ENCODE data around the gene MAP3K6. TPM values are rescaled to one million over a fixed set of nuclear protein-coding genes. Genes with fewer than 3 reads are reported as not detected.

MAP3K6 gene
- polyA plus RNA-seq, 1 donor: 6.5 TPM

- peaks cover 29% of the 10 kb centered on the region for H3K4me1 ChIP-seq (ENCODE audit: control insufficient read depth, insufficient read depth, low read length)
- no peaks in the 10 kb centered on the region for H3K9me3 ChIP-seq (ENCODE audit: control insufficient read depth, low read depth, low read length)
- H3K4me3 ChIP-seq (ENCODE audit: low read length): no peak overlapping the region
- no CpG with 5 or more reads among the region's 26 CpGs for WGBS (ENCODE audit: insufficient coverage, low lambda C conversion rate)
- H3K27ac ChIP-seq (ENCODE audit: low read length): no peak overlapping the region
- peaks cover 17% of the 10 kb centered on the region for H3K27me3 ChIP-seq (ENCODE audit: control insufficient read depth, insufficient read depth, low read length)
- DNase-seq: no peak
- peaks cover 5% of the 10 kb centered on the region for H3K36me3 ChIP-seq (ENCODE audit: control insufficient read depth, insufficient read depth, low read length)
Observed at GRCh38 chr1:27363766-27364695, 2.7 kb downstream of the MAP3K6 start.

GRCh38 chr1:27361553-27361952, 5.2 kb downstream of the MAP3K6 start:
- no CpG with 5 or more reads among the region's 8 CpGs for WGBS (ENCODE audit: insufficient coverage, low lambda C conversion rate)
- H3K27me3 ChIP-seq (ENCODE audit: control insufficient read depth, insufficient read depth, low read length): peaks cover 31% of the 10 kb centered on the region
- H3K4me3 ChIP-seq (ENCODE audit: low read length): no peak overlapping the region
- peaks cover 5% of the 10 kb centered on the region for H3K36me3 ChIP-seq (ENCODE audit: control insufficient read depth, insufficient read depth, low read length)
- H3K27ac ChIP-seq (ENCODE audit: low read length): no peak overlapping the region
- peaks cover 27% of the 10 kb centered on the region for H3K4me1 ChIP-seq (ENCODE audit: control insufficient read depth, insufficient read depth, low read length)
- no peak for DNase-seq
- peaks cover 5% of the 10 kb centered on the region for H3K9me3 ChIP-seq (ENCODE audit: control insufficient read depth, low read depth, low read length)

GRCh38 chr1:27361044-27361402, 5.7 kb downstream of the MAP3K6 start:
- H3K27me3 ChIP-seq (ENCODE audit: control insufficient read depth, insufficient read depth, low read length): peaks cover 31% of the 10 kb centered on the region
- peaks cover 7% of the 10 kb centered on the region for H3K9me3 ChIP-seq (ENCODE audit: control insufficient read depth, low read depth, low read length)
- no peak overlapping the region for H3K4me3 ChIP-seq (ENCODE audit: low read length)
- peaks cover 5% of the 10 kb centered on the region for H3K36me3 ChIP-seq (ENCODE audit: control insufficient read depth, insufficient read depth, low read length)
- H3K4me1 ChIP-seq (ENCODE audit: control insufficient read depth, insufficient read depth, low read length): peaks cover 27% of the 10 kb centered on the region
- no peak for DNase-seq
- no CpG with 5 or more reads among the region's 21 CpGs for WGBS (ENCODE audit: insufficient coverage, low lambda C conversion rate)
- H3K27ac ChIP-seq (ENCODE audit: low read length): no peak overlapping the region

GRCh38 chr1:27360159-27361043, 6.4 kb downstream of the MAP3K6 start:
- Histone ChIP-seq H3K27me3 (ENCODE audit: control insufficient read depth, insufficient read depth, low read length) (peaks cover 31% of the 10 kb centered on the region), H3K9me3 (ENCODE audit: control insufficient read depth, low read depth, low read length) (peaks cover 7% of the 10 kb centered on the region), H3K36me3 (ENCODE audit: control insufficient read depth, insufficient read depth, low read length) (peaks cover 5% of the 10 kb centered on the region), H3K4me1 (ENCODE audit: control insufficient read depth, insufficient read depth, low read length) (peaks cover 27% of the 10 kb centered on the region), H3K4me3 (ENCODE audit: low read length) (peak overlapping the region; percentile 21), H3K27ac (ENCODE audit: low read length) (no peak overlapping the region)
- no CpG with 5 or more reads among the region's 71 CpGs for WGBS (ENCODE audit: insufficient coverage, low lambda C conversion rate)
- DNase-seq: peak in 1 of 2 donors; percentile 39

GRCh38 chr1:27359822-27360158, 7.0 kb downstream of the MAP3K6 start:
- Histone ChIP-seq H3K27me3 (ENCODE audit: control insufficient read depth, insufficient read depth, low read length) (peaks cover 31% of the 10 kb centered on the region), H3K4me3 (ENCODE audit: low read length) (no peak overlapping the region), H3K4me1 (ENCODE audit: control insufficient read depth, insufficient read depth, low read length) (peaks cover 22% of the 10 kb centered on the region), H3K27ac (ENCODE audit: low read length) (no peak overlapping the region), H3K9me3 (ENCODE audit: control insufficient read depth, low read depth, low read length) (peaks cover 7% of the 10 kb centered on the region), H3K36me3 (ENCODE audit: control insufficient read depth, insufficient read depth, low read length) (peaks cover 5% of the 10 kb centered on the region)
- DNase-seq: no peak
- WGBS (ENCODE audit: insufficient coverage, low lambda C conversion rate): no CpG with 5 or more reads among the region's 9 CpGs

GRCh38 chr1:27358928-27359313, 7.8 kb downstream of the MAP3K6 start:
- peaks cover 31% of the 10 kb centered on the region for H3K27me3 ChIP-seq (ENCODE audit: control insufficient read depth, insufficient read depth, low read length)
- H3K4me1 ChIP-seq (ENCODE audit: control insufficient read depth, insufficient read depth, low read length): peaks cover 14% of the 10 kb centered on the region
- no peak overlapping the region for H3K4me3 ChIP-seq (ENCODE audit: low read length)
- H3K9me3 ChIP-seq (ENCODE audit: control insufficient read depth, low read depth, low read length): peaks cover 7% of the 10 kb centered on the region
- DNase-seq: no peak
- no CpG with 5 or more reads among the region's 5 CpGs for WGBS (ENCODE audit: insufficient coverage, low lambda C conversion rate)
- peaks cover 5% of the 10 kb centered on the region for H3K36me3 ChIP-seq (ENCODE audit: control insufficient read depth, insufficient read depth, low read length)
- no peak overlapping the region for H3K27ac ChIP-seq (ENCODE audit: low read length)

- no peak overlapping the region for H3K4me3 ChIP-seq (ENCODE audit: low read length)
- peaks cover 31% of the 10 kb centered on the region for H3K27me3 ChIP-seq (ENCODE audit: control insufficient read depth, insufficient read depth, low read length)
- WGBS (ENCODE audit: insufficient coverage, low lambda C conversion rate): no CpG with 5 or more reads among the region's 21 CpGs
- DNase-seq: no peak
- peaks cover 14% of the 10 kb centered on the region for H3K4me1 ChIP-seq (ENCODE audit: control insufficient read depth, insufficient read depth, low read length)
- H3K36me3 ChIP-seq (ENCODE audit: control insufficient read depth, insufficient read depth, low read length): peaks cover 5% of the 10 kb centered on the region
- H3K9me3 ChIP-seq (ENCODE audit: control insufficient read depth, low read depth, low read length): peaks cover 7% of the 10 kb centered on the region
- no peak overlapping the region for H3K27ac ChIP-seq (ENCODE audit: low read length)
Observed at GRCh38 chr1:27358038-27358927, 8.5 kb downstream of the MAP3K6 start.

GRCh38 chr1:27357281-27358037, 9.3 kb downstream of the MAP3K6 start:
- Histone ChIP-seq H3K27ac (ENCODE audit: low read length) (no peak overlapping the region), H3K9me3 (ENCODE audit: control insufficient read depth, low read depth, low read length) (peaks cover 7% of the 10 kb centered on the region), H3K36me3 (ENCODE audit: control insufficient read depth, insufficient read depth, low read length) (no peaks in the 10 kb centered on the region), H3K27me3 (ENCODE audit: control insufficient read depth, insufficient read depth, low read length) (peaks cover 31% of the 10 kb centered on the region), H3K4me1 (ENCODE audit: control insufficient read depth, insufficient read depth, low read length) (peaks cover 14% of the 10 kb centered on the region), H3K4me3 (ENCODE audit: low read length) (peak overlapping the region; percentile 35)
- peak; percentile 59 to 61 for DNase-seq
- WGBS (ENCODE audit: insufficient coverage, low lambda C conversion rate): no CpG with 5 or more reads among the region's 40 CpGs

- peak overlapping the region; percentile 35 for H3K4me3 ChIP-seq (ENCODE audit: low read length)
- H3K27ac ChIP-seq (ENCODE audit: low read length): no peak overlapping the region
- H3K36me3 ChIP-seq (ENCODE audit: control insufficient read depth, insufficient read depth, low read length): no peaks in the 10 kb centered on the region
Observed at GRCh38 chr1:27356619-27357280, 10.0 kb downstream of the MAP3K6 start.

More at GRCh38 chr1:27356619-27357280, 10.0 kb downstream of the MAP3K6 start:
- no CpG with 5 or more reads among the region's 37 CpGs for WGBS (ENCODE audit: insufficient coverage, low lambda C conversion rate)
- DNase-seq: no peak
- Histone ChIP-seq H3K9me3 (ENCODE audit: control insufficient read depth, low read depth, low read length) (peaks cover 7% of the 10 kb centered on the region), H3K27me3 (ENCODE audit: control insufficient read depth, insufficient read depth, low read length) (peaks cover 31% of the 10 kb centered on the region), H3K4me1 (ENCODE audit: control insufficient read depth, insufficient read depth, low read length) (peaks cover 16% of the 10 kb centered on the region)
